HepG2 (cell line): ENCODE results near the gene DDX60. TPM values are rescaled to one million over a fixed set of nuclear protein-coding genes. Genes with fewer than 3 reads are reported as not detected.
"Not testable (repeated sequence)": the region's sequence is repeated elsewhere in the genome, so short reads cannot be mapped to it uniquely, and the experiment has no call there.

Experiments used
- ATAC-seq: fragments of 200-7000 bp; cut with Tn5 transposase; 3 replicates; pipeline ENCODE4 v1.9.1; 2020; ENCODE audit warnings: mild to moderate bottlenecking, moderate library complexity
- BruUV-seq: library from RNA; stranded (reverse); fragments of 400-500 nt; replicated peaks from 2 replicates; lab custom pipeline; 2021; lab: Mats Ljungman, UMichigan
- CTCF ChIA-PET: fragments of 300-600 bp; formaldehyde crosslinking; extraction: SDS; loops from one replicate; lab custom pipeline; 2021; ENCODE audit warnings: low total read pairs, inconsistent platforms, low intra/inter-chr PET ratio; lab: Yijun Ruan, JAX
- POLR2A ChIA-PET: fragments of 350-600 bp; sonication (Branson Sonifier 250); formaldehyde crosslinking; loops from one replicate; lab custom pipeline; 2020; ENCODE audit warnings: antibody characterized with exemption, inconsistent platforms; lab: Yijun Ruan, JAX
- DNase-seq: peaks from one replicate; pipeline ENCODE4 v3.0.0-alpha.2; 2015; ENCODE audit warnings: low spot score
- FAIRE-seq: peaks from 3 replicates; lab custom pipeline; 2011; peaks lifted over from hg19 to GRCh38; lab: Jason Lieb, UNC
- H2AFZ ChIP-seq: one replicate; pipeline ENCODE4 v1.6.1; 2011; ENCODE audit warnings: low read length, inconsistent platforms
- H3K27ac ChIP-seq: fragments of 300-600 bp; 3 replicates; pipeline ENCODE4 v1.8.0; 2011; ENCODE audit warnings: mixed run types, mild to moderate bottlenecking, mixed read lengths, low read length, inconsistent platforms; ENCODE audit not compliant: insufficient read depth; ENCODE audit errors: extremely low read length
- H3K27me3 ChIP-seq, 2 experiments: fragments of 200-600 bp in 1 of 2; 2 replicates in 1 of 2; 3 replicates in 1 of 2; pipeline versions ENCODE4 v1.6.0 to v1.8.0; 2011; ENCODE audit warnings: low read length in 2 of 2, mild to moderate bottlenecking in 2 of 2, moderate library complexity in 2 of 2, inconsistent platforms in 1 of 2; ENCODE audit not compliant: insufficient read depth in 2 of 2, control insufficient read depth in 1 of 2
- H3K36me3 ChIP-seq, 2 experiments: fragments of 200-600 bp in 1 of 2; replicated peaks in 1 of 2; 2 replicates in 1 of 2; 3 replicates in 1 of 2; pipeline versions ENCODE4 v1.5.1 to v1.8.0; 2011; ENCODE audit warnings: low read length in 2 of 2, inconsistent platforms in 1 of 2; ENCODE audit not compliant: insufficient read depth in 2 of 2, control insufficient read depth in 1 of 2
- H3K4me1 ChIP-seq: 2 replicates; pipeline ENCODE4 v1.5.1; 2012; ENCODE audit warnings: low read length, inconsistent platforms; ENCODE audit not compliant: insufficient read depth
- H3K4me2 ChIP-seq: 2 replicates; pipeline ENCODE4 v1.6.0; 2011; ENCODE audit warnings: low read depth, low read length, inconsistent platforms
- H3K4me3 ChIP-seq, 3 experiments: fragments of 200-600 bp in 1 of 3; sonication (generic), shearing (Covaris generic) in 1 of 3; replicated peaks in 1 of 3; 2 replicates each; pipeline ENCODE4 v1.5.1; 2011 to 2016; ENCODE audit warnings: low read length in 3 of 3, inconsistent platforms in 2 of 3, low read depth in 2 of 3, mild to moderate bottlenecking in 2 of 3, control low read depth in 1 of 3, mixed read lengths in 1 of 3; ENCODE audit not compliant: insufficient read depth in 1 of 3
- H3K79me2 ChIP-seq: one replicate; pipeline ENCODE4 v1.6.1; 2011; ENCODE audit warnings: low read length, inconsistent platforms; ENCODE audit not compliant: insufficient read depth
- H3K9ac ChIP-seq: 2 replicates; pipeline ENCODE4 v1.6.0; 2011; ENCODE audit warnings: mild to moderate bottlenecking, low read depth, low read length, inconsistent platforms; ENCODE audit not compliant: insufficient read depth
- H3K9me3 ChIP-seq: 2 replicates; pipeline ENCODE4 v1.5.1; 2012; ENCODE audit warnings: mild to moderate bottlenecking, low read length
- H4K20me1 ChIP-seq: 2 replicates; pipeline ENCODE4 v1.6.0; 2011; ENCODE audit warnings: inconsistent platforms, mild to moderate bottlenecking, low read length, moderate library complexity; ENCODE audit not compliant: insufficient read depth
- ATF7 ChIP-seq, 2 experiments: fragments of 450-650 bp in 1 of 2; sonication (generic) in 1 of 2; formaldehyde crosslinking in 1 of 2; IDR thresholded peaks; 2 replicates each; pipeline versions ENCODE4 v1.4.0 to v1.6.1; 2016 to 2020; ENCODE audit warnings: antibody characterized with exemption in 1 of 2, mild to moderate bottlenecking in 1 of 2, missing genetic modification reagents in 1 of 2
- CREB1 ChIP-seq, 2 experiments: fragments of 450-650 bp in 1 of 2; IDR thresholded peaks; 2 replicates each; pipeline ENCODE4 v1.6.1; 2016 to 2017; ENCODE audit warnings: control low read depth in 1 of 2, mild to moderate bottlenecking in 1 of 2, missing compliant biosample characterization in 1 of 2, missing genetic modification characterization in 1 of 2
- GTF2F1 ChIP-seq: fragments of 150-350 bp; IDR thresholded peaks from 2 replicates; pipeline ENCODE4 v1.6.1; 2014; ENCODE audit warnings: low read length
- NFKBIZ ChIP-seq: IDR thresholded peaks from 2 replicates; pipeline ENCODE4 v1.6.1; 2018; ENCODE audit warnings: missing genetic modification reagents, missing compliant biosample characterization
- RAD51 ChIP-seq: fragments of 450-650 bp; IDR thresholded peaks from 2 replicates; pipeline ENCODE4 v1.6.1; 2016; ENCODE audit warnings: borderline replicate concordance
- ZNF614 ChIP-seq: IDR thresholded peaks from 2 replicates; pipeline ENCODE4 v1.6.1; 2018; ENCODE audit warnings: missing biosample characterization, missing genetic modification reagents, inconsistent platforms, borderline replicate concordance
- WGBS: methylation state at CpG from one replicate; pipeline ENCODE4 v1.1.6; 2017; ENCODE audit warnings: low lambda C conversion rate; 5-methylcytosine and 5-hydroxymethylcytosine counted together
- in situ Hi-C: cut with HindIII; loops from 2 replicates; pipeline ENCODE4 v1.10.0; 2017; ENCODE audit warnings: low pct_unique_long_range_greater_than_20kb; ENCODE audit not compliant: extremely low pct_ligation_motif_present
- intact Hi-C: fragments of 100-400 bp; cut with micrococcal nuclease; formaldehyde crosslinking; loops from one replicate; pipeline ENCODE4 v1.10.0; 2022; ENCODE audit not compliant: unreplicated experiment
- polyA plus RNA-seq, 8 experiments: library from polyadenylated mRNA; depleted of rRNA in 3 of 8; stranded (reverse) in 7 of 8; unstranded in 1 of 8; fragments of >200 nt; fragmentation: Illumina TruSeq in 4 of 8; extraction: Trizol in 4 of 8; gene quantifications; 2 replicates each; pipeline versions ENCODE4 v1.2.1 to v1.2.3, GENCODE V29; 2011 to 2016; ENCODE audit warnings: low read depth in 4 of 8, missing spikeins in 1 of 8, mixed read lengths in 1 of 8; ENCODE audit not compliant: insufficient read depth in 1 of 8
- total RNA-seq, 5 experiments: library from RNA; depleted of rRNA; stranded (reverse); fragments of >200 nt; fragmentation: Illumina TruSeq; extraction: Trizol; gene quantifications; 2 replicates each; pipeline ENCODE4 v1.2.3, GENCODE V29; 2016; ENCODE audit warnings: low read depth in 1 of 5
- TF ChIP-seq, protein P1 (sequence below): sonication (generic); formaldehyde crosslinking; IDR thresholded peaks from 2 replicates; pipeline ENCODE4 v1.5.0; 2020; ENCODE audit warnings: mild to moderate bottlenecking, missing genetic modification reagents
- TF ChIP-seq, protein P2 (sequence below), 2 experiments: sonication (generic) in 1 of 2; formaldehyde crosslinking in 1 of 2; IDR thresholded peaks; 2 replicates each; pipeline versions ENCODE4 v1.6.1 to v1.9.0; 2014 to 2022; ENCODE audit warnings: antibody characterized with exemption in 1 of 2, borderline replicate concordance in 1 of 2, inconsistent platforms in 1 of 2, low read depth in 1 of 2, missing genetic modification reagents in 1 of 2

DDX60 gene
- total and polyA plus RNA-seq, 2 of the 13 experiments (the other 11 are each of a cell fraction or from before 2014, with no cell fraction given): 0.35 TPM; not detected in 1

DNA sequence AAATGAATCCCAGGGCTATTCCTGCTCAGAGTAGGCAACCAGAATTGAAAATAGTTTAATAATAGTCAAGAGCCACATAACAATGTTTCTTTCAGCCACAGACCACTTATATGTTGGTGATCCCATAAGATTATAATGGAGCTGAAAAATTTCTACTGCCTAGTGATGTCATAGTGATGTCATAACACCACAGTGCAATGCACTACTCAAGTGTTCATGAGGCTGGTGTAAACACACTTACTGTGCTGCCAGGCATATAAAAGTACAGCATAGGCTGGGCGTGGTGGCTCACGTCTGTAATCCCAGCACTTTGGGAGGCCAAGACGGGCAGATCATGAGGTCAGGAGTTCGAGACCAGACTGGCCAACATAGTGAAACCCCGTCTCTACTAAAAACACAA, 15.1 kb downstream of the DDX60 start:
- H2AFZ ChIP-seq; H3K9me3 ChIP-seq; H3K79me2 ChIP-seq; H3K4me3 ChIP-seq; H3K4me2 ChIP-seq; CTCF ChIA-PET; in situ Hi-C loops; H3K27ac ChIP-seq; H3K36me3 ChIP-seq; intact Hi-C loops; H3K27me3 ChIP-seq; H3K4me1 ChIP-seq; FAIRE-seq; DNase-seq; H3K9ac ChIP-seq; ATAC-seq; BruUV-seq; TF ChIP-seq ATF7, CREB1 (CRISPR knock-in tag; IDR thresholded peaks at IDR 0.05): not testable (repeated sequence)
- WGBS: 26% methylated on average over 4 of the region's 5 CpGs
- TF ChIP-seq ATF7 (IDR thresholded peaks at IDR 0.05): peak; percentile 52
- peak; percentile 80 for TF ChIP-seq CREB1 (IDR thresholded peaks at IDR 0.05)
- TF ChIP-seq, all 625 proteins: peak for 2; not testable (repeated sequence) for 623
- POLR2A ChIA-PET, H4K20me1 ChIP-seq: not testable (repeated sequence)

DNA sequence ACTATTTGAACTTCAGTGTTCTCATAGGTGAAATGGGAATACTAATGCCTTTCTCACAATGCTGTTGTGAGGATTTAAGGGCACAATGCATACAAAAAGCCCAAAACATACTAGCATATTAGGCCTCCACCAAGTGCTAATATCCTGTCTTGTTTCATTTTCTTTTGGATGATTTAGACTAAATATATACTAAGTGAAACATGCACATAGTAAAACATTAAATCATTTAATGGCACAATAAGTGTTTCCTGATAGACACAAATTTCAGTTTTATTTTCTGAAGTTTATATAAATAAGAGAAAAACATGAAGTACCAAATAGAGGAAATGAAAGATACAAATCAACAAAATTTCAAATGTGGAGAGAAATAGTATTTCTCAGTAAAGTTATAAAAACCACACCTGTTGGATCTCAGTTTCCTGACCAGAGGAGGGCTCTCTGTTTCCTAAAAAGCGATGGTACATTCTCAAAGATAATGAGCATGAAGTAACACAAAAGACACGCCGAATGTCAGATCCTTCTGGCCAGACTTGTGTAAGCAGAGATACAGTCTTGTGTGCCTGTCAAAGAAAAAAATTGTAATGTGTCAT, 25.1 kb downstream of the DDX60 start:
- FAIRE-seq (no peak), DNase-seq (no peak), ATAC-seq (no peak)
- Histone ChIP-seq H3K9me3 (no peaks in the 10 kb centered on the region), H3K36me3 (no peaks in the 10 kb centered on the region), H3K27ac (no peak overlapping the region), H3K9ac (no peak overlapping the region), H3K4me2 (no peak overlapping the region), H3K79me2 (no peaks in the 10 kb centered on the region), H3K27me3 (no peaks in the 10 kb centered on the region), H3K4me1 (no peaks in the 10 kb centered on the region), H2AFZ (no peak overlapping the region), H4K20me1 (no peaks in the 10 kb centered on the region), H3K4me3 (no peak overlapping the region)
- ChIA-PET POLR2A (no interaction called here), CTCF (no interaction called here)
- 9% methylated on average over 3 of the region's 3 CpGs for WGBS
- BruUV-seq: no TSS peak
- intact Hi-C loops (no loop called here), in situ Hi-C loops (no loop called here)
- no peak for TF ChIP-seq GTF2F1
- TF ChIP-seq ZNF614 (CRISPR knock-in tag): no peak
- TF ChIP-seq, protein P1, sequence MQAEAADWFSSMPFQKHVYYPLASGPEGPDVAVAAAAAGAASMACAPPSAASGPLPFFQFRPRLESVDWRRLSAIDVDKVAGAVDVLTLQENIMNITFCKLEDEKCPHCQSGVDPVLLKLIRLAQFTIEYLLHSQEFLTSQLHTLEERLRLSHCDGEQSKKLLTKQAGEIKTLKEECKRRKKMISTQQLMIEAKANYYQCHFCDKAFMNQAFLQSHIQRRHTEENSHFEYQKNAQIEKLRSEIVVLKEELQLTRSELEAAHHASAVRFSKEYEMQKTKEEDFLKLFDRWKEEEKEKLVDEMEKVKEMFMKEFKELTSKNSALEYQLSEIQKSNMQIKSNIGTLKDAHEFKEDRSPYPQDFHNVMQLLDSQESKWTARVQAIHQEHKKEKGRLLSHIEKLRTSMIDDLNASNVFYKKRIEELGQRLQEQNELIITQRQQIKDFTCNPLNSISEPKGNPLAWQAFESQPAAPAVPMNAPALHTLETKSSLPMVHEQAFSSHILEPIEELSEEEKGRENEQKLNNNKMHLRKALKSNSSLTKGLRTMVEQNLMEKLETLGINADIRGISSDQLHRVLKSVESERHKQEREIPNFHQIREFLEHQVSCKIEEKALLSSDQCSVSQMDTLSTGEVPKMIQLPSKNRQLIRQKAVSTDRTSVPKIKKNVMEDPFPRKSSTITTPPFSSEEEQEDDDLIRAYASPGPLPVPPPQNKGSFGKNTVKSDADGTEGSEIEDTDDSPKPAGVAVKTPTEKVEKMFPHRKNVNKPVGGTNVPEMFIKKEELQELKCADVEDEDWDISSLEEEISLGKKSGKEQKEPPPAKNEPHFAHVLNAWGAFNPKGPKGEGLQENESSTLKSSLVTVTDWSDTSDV: no peak
- no peak for TF ChIP-seq RAD51
- TF ChIP-seq, protein P2, sequence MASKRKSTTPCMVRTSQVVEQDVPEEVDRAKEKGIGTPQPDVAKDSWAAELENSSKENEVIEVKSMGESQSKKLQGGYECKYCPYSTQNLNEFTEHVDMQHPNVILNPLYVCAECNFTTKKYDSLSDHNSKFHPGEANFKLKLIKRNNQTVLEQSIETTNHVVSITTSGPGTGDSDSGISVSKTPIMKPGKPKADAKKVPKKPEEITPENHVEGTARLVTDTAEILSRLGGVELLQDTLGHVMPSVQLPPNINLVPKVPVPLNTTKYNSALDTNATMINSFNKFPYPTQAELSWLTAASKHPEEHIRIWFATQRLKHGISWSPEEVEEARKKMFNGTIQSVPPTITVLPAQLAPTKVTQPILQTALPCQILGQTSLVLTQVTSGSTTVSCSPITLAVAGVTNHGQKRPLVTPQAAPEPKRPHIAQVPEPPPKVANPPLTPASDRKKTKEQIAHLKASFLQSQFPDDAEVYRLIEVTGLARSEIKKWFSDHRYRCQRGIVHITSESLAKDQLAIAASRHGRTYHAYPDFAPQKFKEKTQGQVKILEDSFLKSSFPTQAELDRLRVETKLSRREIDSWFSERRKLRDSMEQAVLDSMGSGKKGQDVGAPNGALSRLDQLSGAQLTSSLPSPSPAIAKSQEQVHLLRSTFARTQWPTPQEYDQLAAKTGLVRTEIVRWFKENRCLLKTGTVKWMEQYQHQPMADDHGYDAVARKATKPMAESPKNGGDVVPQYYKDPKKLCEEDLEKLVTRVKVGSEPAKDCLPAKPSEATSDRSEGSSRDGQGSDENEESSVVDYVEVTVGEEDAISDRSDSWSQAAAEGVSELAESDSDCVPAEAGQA (IDR thresholded peaks at IDR 0.05; ENCODE audit: low read depth): no peak
- TF ChIP-seq, protein P2 (CRISPR knock-in tag; IDR thresholded peaks at IDR 0.05; ENCODE audit: borderline replicate concordance): no peak
- no peak for TF ChIP-seq NFKBIZ (CRISPR knock-in tag)
